A549 (cell line): ENCODE data around the gene MXD4. TPM values are rescaled to one million over a fixed set of nuclear protein-coding genes. Genes with fewer than 3 reads are reported as not detected.

Experiments used
- ATAC-seq, 2 experiments: fragments of 200-7000 bp in 1 of 2; fragments of >200 bp in 1 of 2; cut with Nextera tagmentation in 1 of 2; cut with Tn5 transposase in 1 of 2; 3 replicates each; pipeline versions ENCODE4 v1.8.0 to v1.9.1; 2018 to 2020; ENCODE audit warnings: mild to moderate bottlenecking in 1 of 2, moderate library complexity in 1 of 2
- CTCF ChIA-PET: fragments of 300-600 bp; sonication (Branson Sonifier 250); formaldehyde crosslinking; extraction: SDS; loops from one replicate; lab custom pipeline; 2021; ENCODE audit warnings: antibody characterized with exemption, inconsistent platforms; lab: Yijun Ruan, JAX
- POLR2A ChIA-PET: fragments of 350-600 bp; formaldehyde crosslinking; extraction: SDS; loops from one replicate; lab custom pipeline; 2021; ENCODE audit warnings: antibody characterized with exemption, inconsistent platforms; lab: Yijun Ruan, JAX
- DNase-seq, 2 experiments: peaks; one replicate each; pipeline versions ENCODE4 v3.0.0 to v3.0.0-alpha.2; 2011 to 2016; ENCODE audit warnings: low read depth in 1 of 2, low spot score in 1 of 2
- FAIRE-seq: peaks from 2 replicates; lab custom pipeline; 2011; peaks lifted over from hg19 to GRCh38; lab: Jason Lieb, UNC
- H3K27ac ChIP-seq, 2 experiments: fragments of >200 bp; sonication (Bioruptor Twin); formaldehyde crosslinking; 3 replicates each; pipeline ENCODE4 v1.5.1; 2016 to 2017
- H3K4me1 ChIP-seq: fragments of >200 bp; sonication (Bioruptor Twin); formaldehyde crosslinking; 3 replicates; pipeline ENCODE4 v1.6.1; 2016
- H3K4me2 ChIP-seq: fragments of >200 bp; sonication (Bioruptor Twin); formaldehyde crosslinking; 3 replicates; pipeline ENCODE4 v1.6.1; 2016
- H3K4me3 ChIP-seq: fragments of >200 bp; sonication (Bioruptor Twin); formaldehyde crosslinking; 3 replicates; pipeline ENCODE4 v1.5.1; 2016
- H3K9me3 ChIP-seq: fragments of >200 bp; sonication (Bioruptor Twin); formaldehyde crosslinking; 3 replicates; pipeline ENCODE4 v1.6.1; 2016
- ATOH8 ChIP-seq: fragments of 250-450 bp; sonication (Bioruptor Pico); IDR thresholded peaks from 2 replicates; pipeline ENCODE4 v1.5.0; 2020; ENCODE audit warnings: low read depth, mild to moderate bottlenecking, moderate library complexity
- BHLHE40 ChIP-seq: IDR thresholded peaks from 2 replicates; pipeline ENCODE4 v1.6.1; 2012; ENCODE audit warnings: low read depth, low read length, inconsistent platforms
- CBX2 ChIP-seq: fragments of 200-600 bp; sonication (generic); IDR thresholded peaks from 2 replicates; pipeline ENCODE4 v1.6.1; 2016; ENCODE audit warnings: low read depth, mild to moderate bottlenecking, borderline replicate concordance
- CHD4 ChIP-seq: fragments of 200-600 bp; sonication (generic); IDR thresholded peaks from 2 replicates; pipeline ENCODE4 v1.6.1; 2016; ENCODE audit warnings: antibody characterized with exemption, mild to moderate bottlenecking, borderline replicate concordance
- EHF ChIP-seq: fragments of 250-450 bp; sonication (Bioruptor Pico); IDR thresholded peaks from 2 replicates; pipeline ENCODE4 v1.5.0; 2020; ENCODE audit warnings: mild to moderate bottlenecking
- EHMT2 ChIP-seq: fragments of 200-600 bp; sonication (generic); IDR thresholded peaks from 2 replicates; pipeline ENCODE4 v1.6.1; 2016; ENCODE audit warnings: antibody characterized with exemption, low read depth, mild to moderate bottlenecking, moderate library complexity
- ELK1 ChIP-seq: fragments of 150-350 bp; IDR thresholded peaks from 2 replicates; pipeline ENCODE4 v1.6.1; 2014; ENCODE audit warnings: low read depth, mild to moderate bottlenecking, low read length
- EP300 ChIP-seq, 2 experiments: fragments of >200 bp; sonication (Bioruptor Twin); formaldehyde crosslinking; IDR thresholded peaks; 2 replicates in 1 of 2; 3 replicates in 1 of 2; pipeline ENCODE4 v1.6.1; 2016 to 2017
- FOSB ChIP-seq: fragments of 250-450 bp; sonication (Bioruptor Pico); IDR thresholded peaks from 2 replicates; pipeline ENCODE4 v1.5.0; 2020; ENCODE audit warnings: mild to moderate bottlenecking, moderate library complexity
- GATA3 ChIP-seq: IDR thresholded peaks from 2 replicates; pipeline ENCODE4 v1.6.1; 2012; ENCODE audit warnings: borderline replicate concordance
- HDAC2 ChIP-seq: fragments of 200-600 bp; sonication (generic); IDR thresholded peaks from 2 replicates; pipeline ENCODE4 v1.6.1; 2016
- HES2 ChIP-seq: fragments of >200 bp; sonication (Bioruptor Twin); formaldehyde crosslinking; IDR thresholded peaks from 2 replicates; pipeline ENCODE4 v1.6.1; 2016
- HEYL ChIP-seq: fragments of 250-450 bp; sonication (Bioruptor Pico); IDR thresholded peaks from 2 replicates; pipeline ENCODE4 v1.8.0; 2021; ENCODE audit warnings: mild to moderate bottlenecking, moderate library complexity
- HOXA7 ChIP-seq: fragments of 250-450 bp; sonication (Bioruptor Pico); IDR thresholded peaks from 2 replicates; pipeline ENCODE4 v1.5.0; 2020; ENCODE audit warnings: mild to moderate bottlenecking, moderate library complexity
- JUN ChIP-seq, 2 experiments: fragments of >200 bp; sonication (Bioruptor Twin); formaldehyde crosslinking; IDR thresholded peaks; 2 replicates in 1 of 2; 3 replicates in 1 of 2; pipeline ENCODE4 v1.6.1; 2016 to 2017
- MAX ChIP-seq: IDR thresholded peaks from 2 replicates; pipeline ENCODE4 v1.6.1; 2012
- NPAS2 ChIP-seq: fragments of 250-450 bp; sonication (Bioruptor Pico); IDR thresholded peaks from 2 replicates; pipeline ENCODE4 v1.8.0; 2022; ENCODE audit warnings: mild to moderate bottlenecking, moderate library complexity, borderline replicate concordance
- PHF8 ChIP-seq: fragments of 200-600 bp; sonication (generic); IDR thresholded peaks from 2 replicates; pipeline ENCODE4 v1.6.1; 2016; ENCODE audit warnings: low read depth, mild to moderate bottlenecking, antibody characterized with exemption, moderate library complexity, borderline replicate concordance
- RAD21 ChIP-seq, 2 experiments: fragments of >200 bp in 1 of 2; sonication (Bioruptor Twin) in 1 of 2; formaldehyde crosslinking in 1 of 2; IDR thresholded peaks in 1 of 2; conservative IDR thresholded peaks in 1 of 2; 2 replicates in 1 of 2; 3 replicates in 1 of 2; pipeline ENCODE4 v1.6.1; 2012 to 2018; ENCODE audit warnings: inconsistent platforms in 1 of 2
- REST ChIP-seq: fragments of 200-600 bp; sonication (generic); IDR thresholded peaks from 2 replicates; pipeline ENCODE4 v1.6.1; 2016; ENCODE audit warnings: antibody characterized with exemption, mild to moderate bottlenecking, moderate library complexity
- RFX5 ChIP-seq: fragments of 450-650 bp; IDR thresholded peaks from 2 replicates; pipeline ENCODE4 v1.7.1; 2014; ENCODE audit warnings: antibody characterized with exemption, mild to moderate bottlenecking, moderate library complexity
- RNF2 ChIP-seq: fragments of 200-600 bp; sonication (generic); IDR thresholded peaks from 2 replicates; pipeline ENCODE4 v1.6.1; 2016; ENCODE audit warnings: low read depth, mild to moderate bottlenecking, antibody characterized with exemption, moderate library complexity, borderline replicate concordance
- ZC3H11A ChIP-seq: fragments of 450-650 bp; IDR thresholded peaks from 2 replicates; pipeline ENCODE4 v1.6.1; 2014; ENCODE audit warnings: antibody characterized with exemption, mild to moderate bottlenecking
- ZNF302 ChIP-seq: fragments of 250-450 bp; sonication (Bioruptor Pico); IDR thresholded peaks from 2 replicates; pipeline ENCODE4 v1.9.0; 2021; ENCODE audit warnings: inconsistent platforms, mild to moderate bottlenecking, moderate library complexity
- WGBS: methylation state at CpG from one replicate; pipeline ENCODE4 v1.1.6; 2017; ENCODE audit errors: missing lambda C conversion rate; 5-methylcytosine and 5-hydroxymethylcytosine counted together
- polyA plus RNA-seq, 4 experiments: library from polyadenylated mRNA; depleted of rRNA in 3 of 4; stranded (reverse); fragments of >200 nt; fragmentation: RNase III in 1 of 4; extraction: RNeasy Plus Mini Kit Qiagen cat#74134 plus additional on column Dnase treatment in 1 of 4; gene quantifications; 2 replicates in 3 of 4; 3 replicates in 1 of 4; pipeline ENCODE4 v1.2.3, GENCODE V29; 2011 to 2017

Gene MXD4
- polyA plus RNA-seq, 2 of the 4 experiments (the other 2 are of a cell fraction): 10.8 to 18.5 TPM

GRCh38 chr4:2284934-2285612, 23.2 kb upstream of the MXD4 start:
- 82% methylated on average over 15 of the region's 15 CpGs for WGBS
- no peak overlapping the region for H3K4me2 ChIP-seq
- no peak overlapping the region for H3K4me3 ChIP-seq
- H3K9me3 ChIP-seq: no peaks in the 10 kb centered on the region
- no peak for DNase-seq
- no peaks in the 10 kb centered on the region for H3K4me1 ChIP-seq
- no peak for FAIRE-seq
- POLR2A ChIA-PET: no interaction called here
- TF ChIP-seq EHF (CRISPR knock-in tag) (no peak), ELK1 (no peak)
- TF ChIP-seq, all 56 proteins: peak for 0
- CTCF ChIA-PET: no interaction called here
- no peak for ATAC-seq
- H3K27ac ChIP-seq: no peak overlapping the region

- TF ChIP-seq ZNF302 (CRISPR knock-in tag) (no peak), BHLHE40 (no peak), HEYL (CRISPR knock-in tag) (no peak), EP300 (IDR thresholded peaks at IDR 0.05) (no peak), RFX5 (no peak), JUN (IDR thresholded peaks at IDR 0.05) (no peak), ZC3H11A (no peak), RNF2 (no peak), ATOH8 (CRISPR knock-in tag) (no peak), HDAC2 (no peak), HES2 (no peak), FOSB (CRISPR knock-in tag) (no peak), NPAS2 (CRISPR knock-in tag) (no peak), GATA3 (no peak)
- TF ChIP-seq, all 56 proteins: peak for 0
- 90% methylated on average over 17 of the region's 23 CpGs for WGBS
- ChIA-PET CTCF (no interaction called here), POLR2A (no interaction called here)
- ATAC-seq (no peak), FAIRE-seq (no peak), DNase-seq (no peak)
- H3K4me1 ChIP-seq: no peaks in the 10 kb centered on the region
- no peak overlapping the region for H3K4me3 ChIP-seq
- no peaks in the 10 kb centered on the region for H3K9me3 ChIP-seq
- no peak overlapping the region for H3K4me2 ChIP-seq
- H3K27ac ChIP-seq: no peak overlapping the region
These were observed 22.4 kb upstream of the MXD4 start for GRCh38 chr4:2284161-2284933.

- no peak for ATAC-seq
- POLR2A ChIA-PET: interaction anchor here (0.7 kb wide), 1 partner anchor 379 kb away, joined by 3 read pairs; no protein-coding TSS in a partner anchor
- no peak for FAIRE-seq
- H3K4me3 ChIP-seq: no peak overlapping the region
- CTCF ChIA-PET: interaction anchor here (1.0 kb wide), 1 partner anchor 179 kb away, joined by 3 read pairs; no protein-coding TSS in a partner anchor
- TF ChIP-seq RAD21 (conservative IDR thresholded peaks at IDR 0.05 in 1 of 2, IDR thresholded peaks at IDR 0.05 in 1 of 2) (no peak), CHD4 (no peak), EP300 (IDR thresholded peaks at IDR 0.05) (no peak), HOXA7 (no peak), RNF2 (no peak), ATOH8 (CRISPR knock-in tag) (no peak), CBX2 (no peak), FOSB (CRISPR knock-in tag) (no peak), PHF8 (no peak), MAX (no peak), REST (no peak), BHLHE40 (no peak), EHMT2 (no peak)
- H3K4me1 ChIP-seq: no peaks in the 10 kb centered on the region
- no peak overlapping the region for H3K27ac ChIP-seq
- no peaks in the 10 kb centered on the region for H3K9me3 ChIP-seq
- WGBS: 51% methylated on average over 3 of the region's 3 CpGs
- H3K4me2 ChIP-seq: no peak overlapping the region
- no peak for DNase-seq
These were observed 21.3 kb upstream of the MXD4 start for GRCh38 chr4:2283199-2283711.
